ENCODE data around the gene RFX3.

RFX3 gene

DNA sequence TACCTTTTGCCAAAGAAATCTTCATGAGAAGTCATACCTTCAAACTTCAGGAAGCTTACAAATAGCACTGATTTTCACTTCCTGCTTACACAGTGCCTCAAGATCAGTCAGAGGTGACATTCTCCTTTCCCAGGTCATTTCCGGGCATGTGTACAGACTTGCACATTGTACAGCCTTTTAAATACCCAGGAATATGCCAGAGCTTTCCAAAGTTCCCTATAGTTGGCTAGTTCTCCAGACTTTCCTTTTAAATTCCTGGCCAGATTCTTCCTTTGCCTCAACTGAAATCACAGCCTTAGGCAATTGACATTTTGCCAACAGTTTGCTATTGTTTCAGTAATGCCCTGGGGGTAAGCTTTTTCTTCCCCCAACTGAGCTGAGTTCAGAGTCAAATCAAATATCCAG lies 47.2 kb downstream of the RFX3 start:
- DNase-seq (ENCODE audit: extremely low read depth in 1 of 2, low read depth in 1 of 2): no peak

DNA sequence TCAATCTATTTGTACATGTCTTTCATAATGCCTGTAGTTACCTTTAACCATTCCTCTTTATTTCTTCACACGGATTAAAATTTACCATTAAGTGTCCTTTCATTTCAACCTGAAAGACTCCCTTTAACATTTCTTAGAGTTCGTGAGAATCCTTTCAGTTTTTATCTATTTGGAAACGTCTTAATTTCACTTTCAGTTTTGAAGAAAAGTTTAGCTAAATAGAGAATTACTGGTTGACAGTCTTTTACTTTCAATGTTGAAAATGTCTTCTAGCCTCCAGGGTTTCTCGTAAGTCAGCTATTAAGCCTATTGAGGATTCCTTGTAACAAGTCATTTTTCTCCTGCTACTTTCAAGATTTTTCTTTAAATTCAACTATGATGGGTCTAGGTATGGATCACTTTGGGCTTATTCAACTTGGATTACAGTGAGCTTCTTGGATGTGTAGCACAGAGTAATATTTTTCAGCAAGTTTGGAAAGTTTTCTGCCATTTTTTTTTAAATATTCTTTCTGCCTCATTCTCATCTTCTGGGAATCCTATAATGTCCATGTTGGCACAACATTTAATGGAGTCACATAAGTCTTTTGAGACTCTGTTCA lies 48.5 kb downstream of the RFX3 start:
- DNase-seq (ENCODE audit: extremely low read depth in 1 of 2, low read depth in 1 of 2): no peak

DNA sequence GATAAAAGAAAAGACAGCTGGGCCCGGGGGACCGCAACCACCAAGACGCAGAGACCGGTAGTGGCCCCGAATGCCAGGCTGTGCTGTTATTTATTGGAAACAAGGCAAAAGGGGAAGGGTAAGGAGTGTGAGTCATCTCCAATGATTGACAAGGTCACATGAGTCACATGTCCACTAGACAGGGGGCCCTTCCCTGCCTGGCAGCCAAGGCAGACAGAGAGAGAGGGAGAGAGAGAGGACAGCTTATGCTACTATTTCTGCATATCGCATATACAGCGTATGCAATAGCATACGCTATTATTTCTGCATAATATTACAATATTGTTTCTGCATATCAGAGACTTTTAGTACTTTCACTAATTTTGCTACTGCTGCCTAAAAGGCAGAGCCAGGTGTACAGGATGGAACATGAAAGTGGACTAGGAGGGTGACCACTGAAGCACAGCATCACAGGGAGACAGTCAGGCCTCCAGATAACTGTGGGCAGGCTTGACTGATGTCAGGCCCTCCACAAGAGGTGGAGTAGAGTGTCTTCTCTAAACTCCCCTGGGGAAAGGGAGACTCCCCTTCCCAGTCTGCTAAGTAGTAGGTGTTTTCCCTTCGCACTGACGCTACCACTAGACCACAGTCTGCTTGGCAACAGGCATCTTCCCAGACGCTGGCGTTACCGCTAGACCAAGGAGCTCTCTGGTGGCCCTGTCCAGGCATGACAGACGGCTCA lies 50.3 kb downstream of the RFX3 start:
- DNase-seq (ENCODE audit: extremely low read depth in 1 of 2, low read depth in 1 of 2): no peak

DNA sequence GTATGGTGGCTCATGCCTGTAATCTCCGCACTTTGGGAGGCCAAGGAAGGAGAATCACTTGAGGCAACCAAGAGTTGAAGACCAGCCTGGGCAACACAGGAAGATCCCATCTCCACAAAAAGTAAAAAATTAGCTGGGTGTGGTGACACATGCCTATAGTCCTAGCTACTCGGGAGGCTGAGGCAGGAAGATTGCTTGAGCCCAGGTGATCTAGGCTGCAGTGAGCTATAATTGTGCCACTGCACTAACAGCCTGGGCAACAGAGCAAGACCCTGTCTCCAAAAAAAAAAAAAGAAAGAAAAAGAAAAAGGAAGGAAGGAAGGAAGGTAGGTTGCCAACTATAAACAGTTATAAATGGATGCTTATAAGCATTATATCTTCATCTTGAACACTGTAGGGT lies 51.0 kb downstream of the RFX3 start:
- DNase-seq (ENCODE audit: extremely low read depth in 1 of 2, low read depth in 1 of 2): no peak

DNA sequence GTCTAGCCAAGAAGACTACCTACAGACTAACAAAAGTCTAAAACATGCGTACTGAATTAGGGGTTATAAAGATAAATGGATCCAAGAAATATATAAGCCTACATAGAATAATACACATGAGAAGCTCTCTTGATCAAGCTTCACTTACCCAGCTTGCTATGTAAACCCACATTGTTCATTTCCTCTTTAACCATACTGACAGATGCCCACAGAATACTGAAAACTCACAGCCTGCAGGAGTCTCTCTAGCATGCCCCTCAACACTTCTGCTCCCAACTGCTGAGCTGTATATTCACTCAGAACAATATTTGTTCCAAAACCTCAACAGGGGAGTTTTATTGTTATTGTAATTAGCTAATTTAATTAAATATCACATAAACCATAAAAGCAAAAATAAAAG lies 52.4 kb downstream of the RFX3 start:
- no peak for DNase-seq (ENCODE audit: extremely low read depth in 1 of 2, low read depth in 1 of 2)

DNA sequence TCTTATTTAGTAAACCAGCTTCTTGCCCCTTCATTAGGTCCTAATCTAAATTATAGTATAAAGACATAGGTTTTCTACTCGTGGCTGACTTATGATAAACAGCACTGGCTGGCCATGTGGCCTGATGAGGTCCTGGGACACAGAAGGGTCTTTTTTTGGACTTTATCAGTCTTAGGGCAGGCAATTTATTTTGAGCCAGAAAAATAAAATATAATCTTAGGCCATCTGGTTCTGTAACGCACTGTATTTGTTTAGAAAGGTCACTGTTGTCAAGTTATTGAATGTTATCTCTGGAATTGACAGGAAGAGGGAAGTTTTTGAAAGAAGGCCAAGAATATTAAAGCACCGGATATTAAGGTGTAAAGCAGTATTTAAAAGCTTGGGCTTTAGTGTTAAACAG lies 53.9 kb downstream of the RFX3 start:
- no peak for DNase-seq (ENCODE audit: extremely low read depth in 1 of 2, low read depth in 1 of 2)

DNA sequence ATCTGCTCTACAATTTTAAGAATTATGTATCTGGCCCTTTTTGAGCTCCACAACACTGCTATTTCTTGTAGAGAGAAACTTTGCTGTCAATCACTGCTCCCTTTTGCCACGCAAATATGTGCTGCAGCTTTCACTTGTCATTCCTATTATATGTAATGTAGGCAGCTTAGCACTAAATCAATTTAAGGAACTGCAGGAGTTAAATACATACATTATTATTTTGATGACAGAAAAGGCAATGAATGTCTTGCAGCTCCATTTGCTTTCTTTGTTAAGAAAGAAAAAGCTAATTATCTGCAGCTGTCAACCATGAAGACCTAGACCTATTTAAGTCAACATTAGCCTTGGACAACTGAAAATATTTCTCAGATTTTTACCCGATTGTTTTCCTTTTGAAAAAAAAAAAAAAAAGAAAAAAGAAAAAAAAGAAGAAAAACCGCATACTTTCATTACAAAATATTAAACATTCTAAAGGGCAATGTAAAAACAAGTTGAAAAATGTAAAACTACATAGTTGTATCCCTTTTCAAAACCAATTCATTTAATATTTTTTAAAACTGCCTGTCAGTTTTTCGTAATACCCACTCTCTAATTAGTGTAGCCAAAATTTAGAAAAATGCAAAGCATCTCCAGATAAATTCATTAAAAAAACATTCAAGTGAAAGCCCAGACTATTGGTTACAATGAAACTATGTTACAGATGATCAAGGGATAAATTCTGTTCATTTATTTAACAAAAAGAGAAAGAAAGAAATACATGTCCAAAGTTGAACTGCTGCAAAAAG lies 57.2 kb downstream of the RFX3 start:
- DNase-seq (ENCODE audit: extremely low read depth in 1 of 2, low read depth in 1 of 2): no peak

DNA sequence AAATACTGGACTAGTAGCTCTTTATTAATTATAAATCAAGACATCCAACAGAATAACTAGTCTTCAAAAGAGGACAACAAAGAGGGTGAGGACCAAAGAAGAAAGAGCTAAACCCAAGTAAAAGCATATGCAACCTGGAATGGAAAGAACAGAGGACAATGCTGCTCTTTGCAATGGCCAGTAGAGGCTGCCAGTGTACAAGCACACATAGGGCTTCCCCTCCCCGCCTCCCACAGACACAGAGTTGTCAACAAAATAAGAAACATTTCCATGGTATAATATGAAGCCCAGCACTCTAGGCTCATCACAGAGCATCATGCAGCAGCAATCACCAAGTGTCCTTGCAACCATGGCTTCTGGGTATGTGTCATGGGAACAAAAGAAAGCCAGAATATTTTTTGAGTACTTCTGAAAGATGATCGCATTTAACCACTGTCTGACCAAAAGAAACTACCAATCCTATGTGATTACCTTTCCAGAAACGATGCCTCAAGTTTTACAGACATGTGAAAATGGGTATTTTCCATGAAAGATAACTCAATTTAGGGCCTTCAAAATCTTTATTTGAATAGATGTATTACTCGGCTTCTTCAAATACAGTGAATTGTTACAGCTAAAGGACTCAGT lies 58.1 kb downstream of the RFX3 start:
- DNase-seq (ENCODE audit: extremely low read depth in 1 of 2, low read depth in 1 of 2): peak; percentile 16 to 22

DNA sequence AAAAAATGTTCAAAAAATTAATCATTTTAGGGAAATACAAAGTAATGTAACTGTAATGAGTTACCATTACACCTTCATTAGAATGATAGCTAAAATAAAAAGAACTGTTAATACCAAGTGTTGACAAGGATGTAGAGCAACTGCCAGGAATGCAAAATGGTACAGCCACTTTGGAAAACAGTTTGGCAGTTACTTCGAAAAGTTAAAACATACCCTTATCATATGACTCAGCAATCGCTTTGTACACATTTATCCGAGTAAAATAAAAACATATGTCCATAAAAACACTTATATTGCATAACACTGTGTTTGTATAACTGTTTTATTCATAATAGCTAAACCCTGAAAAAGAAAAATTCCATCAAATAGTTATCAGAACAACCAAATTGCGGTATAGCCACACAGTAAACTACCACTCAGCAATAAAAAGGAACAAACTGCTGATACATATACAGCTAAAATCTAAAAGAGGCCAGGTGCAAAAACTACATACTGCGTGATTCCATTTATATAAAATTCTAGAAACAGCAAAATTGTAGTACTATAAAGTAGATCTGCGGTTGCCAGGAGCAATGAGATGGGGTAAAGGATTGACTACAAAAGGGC lies 61.7 kb downstream of the RFX3 start:
- no peak for DNase-seq (ENCODE audit: extremely low read depth in 1 of 2, low read depth in 1 of 2)

DNA sequence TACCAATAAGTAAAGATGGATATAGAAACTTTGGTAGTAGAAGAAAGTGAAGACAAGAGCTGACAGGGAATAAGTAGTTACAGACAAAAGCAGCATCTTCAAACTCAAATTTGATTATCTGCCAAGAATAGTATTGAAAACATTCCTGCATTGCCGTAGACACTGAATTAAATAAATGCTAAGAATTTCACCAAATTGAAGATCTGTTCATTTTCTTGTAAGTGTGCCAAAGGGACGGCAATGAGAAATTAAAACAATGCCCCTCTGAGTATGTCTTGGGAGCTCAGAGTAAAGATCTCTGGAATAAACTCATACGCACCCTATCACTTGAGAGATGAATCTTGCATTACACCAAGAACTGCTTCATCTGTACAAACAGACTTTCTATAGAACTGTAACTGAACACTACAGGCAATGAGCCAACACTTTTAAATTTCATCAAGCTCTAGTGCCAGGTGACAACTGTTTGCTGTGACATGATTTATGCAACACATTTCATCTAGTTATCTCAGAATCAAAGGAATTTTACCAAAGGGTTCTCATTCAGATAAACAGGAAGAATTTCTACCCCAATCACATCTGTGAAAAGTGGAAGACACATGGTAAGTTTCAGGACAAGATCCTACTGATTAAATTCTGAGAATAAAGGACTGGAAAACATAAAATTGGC lies 66.9 kb downstream of the RFX3 start:
- DNase-seq (ENCODE audit: extremely low read depth in 1 of 2, low read depth in 1 of 2): no peak

DNA sequence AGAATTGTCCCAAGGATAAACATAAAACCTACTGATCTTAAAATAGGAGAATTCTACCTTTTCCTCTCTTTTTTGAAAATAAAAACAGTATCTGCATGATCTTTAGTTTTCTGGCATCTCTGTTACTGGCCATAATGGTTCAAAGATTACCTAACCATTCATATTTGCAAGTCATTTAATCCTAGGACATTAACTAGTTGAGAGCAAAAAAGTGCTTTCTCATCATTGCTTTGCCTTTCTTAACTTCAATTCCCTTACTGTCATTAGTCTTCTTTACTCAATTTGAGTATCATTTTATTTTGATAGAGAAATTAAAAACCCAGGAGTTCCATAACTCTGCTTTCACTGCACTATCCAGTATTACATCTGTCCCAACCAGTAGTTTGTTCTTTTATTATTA lies 68.6 kb downstream of the RFX3 start:
- DNase-seq (ENCODE audit: extremely low read depth in 1 of 2, low read depth in 1 of 2): no peak

DNA sequence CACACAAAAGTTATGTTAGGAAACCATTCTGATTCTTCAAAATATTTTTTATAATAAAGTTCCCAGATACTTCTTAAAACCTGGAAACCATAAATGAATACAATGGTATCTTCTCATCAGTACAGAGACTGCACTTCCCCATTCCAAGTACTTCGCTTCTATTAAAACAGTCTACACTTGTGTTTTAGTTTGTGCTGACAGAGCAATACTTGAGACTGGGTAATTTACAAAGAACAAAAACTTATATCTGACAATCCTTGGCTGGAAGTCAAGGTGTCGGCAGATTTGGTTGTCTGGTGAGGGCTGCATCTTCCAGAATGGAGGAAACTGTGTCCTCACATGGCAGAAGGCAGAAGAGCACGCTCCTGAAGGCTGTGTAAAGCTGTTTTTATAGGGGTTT lies 70.1 kb downstream of the RFX3 start:
- no peak for DNase-seq (ENCODE audit: extremely low read depth in 1 of 2, low read depth in 1 of 2)

DNA sequence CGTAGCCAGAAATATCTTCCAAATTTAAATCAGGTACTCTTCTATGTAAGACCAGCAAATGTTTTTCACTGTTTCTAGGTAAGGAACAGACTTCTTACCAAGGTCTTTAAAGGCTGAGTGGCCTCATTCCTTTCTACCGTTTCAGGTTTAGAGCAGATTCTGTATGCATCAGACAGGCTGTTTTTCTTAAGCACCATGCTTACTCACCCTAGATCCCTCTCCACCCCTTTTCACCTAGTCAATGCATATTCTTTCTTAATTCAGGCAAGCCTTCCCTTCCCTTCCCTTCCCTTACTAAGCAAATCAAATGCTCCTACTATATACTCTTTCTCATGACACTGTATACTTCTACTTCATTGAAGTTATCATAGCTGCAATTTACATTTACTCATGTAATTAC lies 70.7 kb downstream of the RFX3 start:
- no peak for DNase-seq (ENCODE audit: extremely low read depth in 1 of 2, low read depth in 1 of 2)

DNA sequence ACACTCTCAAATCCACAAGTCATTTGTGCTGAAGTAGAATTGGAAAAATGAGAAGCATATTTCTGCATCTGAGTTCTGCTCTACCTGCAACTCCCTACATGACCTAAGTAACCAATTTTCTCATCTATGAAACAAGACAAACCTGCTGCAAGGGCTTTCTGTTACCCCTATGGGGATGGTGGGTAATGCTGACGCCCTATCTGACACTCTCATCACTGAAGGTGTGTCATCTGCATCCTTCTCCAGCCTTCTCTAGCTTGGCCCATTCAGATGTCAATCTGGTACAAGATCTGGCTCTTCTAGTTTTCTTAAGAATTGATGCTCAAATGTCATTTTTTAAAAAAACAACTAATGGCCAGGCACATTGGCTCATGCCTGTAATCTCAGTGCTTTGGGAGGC lies 73.8 kb downstream of the RFX3 start:
- no peak for DNase-seq (ENCODE audit: extremely low read depth in 1 of 2, low read depth in 1 of 2)

DNA sequence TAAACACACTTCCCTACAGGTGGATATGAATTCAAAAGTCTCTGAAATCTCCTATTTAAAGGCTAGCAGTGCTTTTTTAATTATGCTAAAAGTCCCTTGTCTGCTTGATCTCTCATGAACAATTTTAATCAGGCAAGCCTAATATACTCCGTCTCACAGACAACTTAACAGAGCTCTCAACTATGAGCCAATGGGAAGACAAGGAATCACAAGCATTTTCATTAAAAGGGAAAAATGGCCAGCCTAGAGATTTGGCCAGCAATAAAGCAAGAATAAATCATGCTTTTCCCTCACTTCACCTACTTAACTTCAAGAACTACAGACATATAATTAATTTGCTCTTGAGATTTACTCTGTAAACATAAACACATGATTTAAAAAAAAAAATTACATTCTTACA lies 78.0 kb downstream of the RFX3 start:
- no peak for DNase-seq (ENCODE audit: extremely low read depth in 1 of 2, low read depth in 1 of 2)

DNA sequence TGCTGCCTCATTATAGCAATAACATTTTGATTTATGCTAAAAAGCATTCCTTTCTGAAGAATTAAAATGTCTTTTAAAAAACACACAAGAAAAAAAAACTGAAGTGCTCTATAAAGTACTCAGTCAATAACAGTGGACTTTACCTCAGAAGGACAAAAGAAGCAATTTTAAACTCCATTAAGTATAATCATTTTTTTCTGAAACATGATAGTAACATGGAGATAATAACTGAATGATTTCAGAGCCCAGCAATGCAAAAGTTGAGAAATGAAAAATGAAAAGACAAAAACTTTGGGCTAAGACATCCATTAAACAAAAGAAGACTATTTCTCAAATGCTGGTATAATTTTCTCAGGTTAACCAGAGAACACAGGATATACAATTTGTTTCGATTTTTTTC lies 78.7 kb downstream of the RFX3 start:
- no peak for DNase-seq (ENCODE audit: extremely low read depth in 1 of 2, low read depth in 1 of 2)

DNA sequence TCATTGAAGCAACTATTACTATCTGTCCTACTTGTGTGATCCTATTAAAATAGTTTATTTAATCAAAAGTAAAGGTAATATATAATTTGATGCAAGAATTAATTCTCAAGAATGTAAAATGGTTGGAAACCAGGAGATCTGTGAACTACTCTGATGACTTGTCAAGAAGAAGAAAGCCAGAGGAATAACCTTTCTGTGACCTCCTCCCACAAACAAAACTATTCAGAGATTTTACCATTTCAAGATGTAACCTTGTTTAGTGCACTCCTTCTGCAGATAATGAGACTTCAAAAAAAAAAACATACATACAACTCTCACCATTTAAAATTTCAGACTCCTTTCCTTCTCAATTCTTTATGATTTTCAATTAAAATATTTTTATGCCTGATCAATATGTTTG lies 79.5 kb downstream of the RFX3 start:
- DNase-seq (ENCODE audit: extremely low read depth in 1 of 2, low read depth in 1 of 2): no peak

DNA sequence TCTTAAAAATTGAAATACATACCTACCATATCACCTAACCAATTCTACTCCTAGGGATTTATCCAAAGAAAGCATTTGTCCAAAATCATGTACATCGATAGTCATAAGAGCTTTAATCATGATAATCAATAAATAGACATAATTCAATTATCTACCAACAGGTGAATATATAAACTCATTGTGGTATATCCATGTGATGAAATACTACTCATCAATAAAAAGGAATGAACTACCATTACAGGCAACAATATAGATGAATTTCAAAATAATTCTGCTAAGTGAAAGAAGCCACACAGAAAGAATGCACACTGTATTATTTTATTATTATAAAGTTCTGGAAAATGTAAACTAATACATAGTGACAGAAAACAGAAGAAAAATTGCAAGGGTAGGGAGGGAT lies 81.8 kb downstream of the RFX3 start:
- no peak for DNase-seq (ENCODE audit: extremely low read depth in 1 of 2, low read depth in 1 of 2)

DNA sequence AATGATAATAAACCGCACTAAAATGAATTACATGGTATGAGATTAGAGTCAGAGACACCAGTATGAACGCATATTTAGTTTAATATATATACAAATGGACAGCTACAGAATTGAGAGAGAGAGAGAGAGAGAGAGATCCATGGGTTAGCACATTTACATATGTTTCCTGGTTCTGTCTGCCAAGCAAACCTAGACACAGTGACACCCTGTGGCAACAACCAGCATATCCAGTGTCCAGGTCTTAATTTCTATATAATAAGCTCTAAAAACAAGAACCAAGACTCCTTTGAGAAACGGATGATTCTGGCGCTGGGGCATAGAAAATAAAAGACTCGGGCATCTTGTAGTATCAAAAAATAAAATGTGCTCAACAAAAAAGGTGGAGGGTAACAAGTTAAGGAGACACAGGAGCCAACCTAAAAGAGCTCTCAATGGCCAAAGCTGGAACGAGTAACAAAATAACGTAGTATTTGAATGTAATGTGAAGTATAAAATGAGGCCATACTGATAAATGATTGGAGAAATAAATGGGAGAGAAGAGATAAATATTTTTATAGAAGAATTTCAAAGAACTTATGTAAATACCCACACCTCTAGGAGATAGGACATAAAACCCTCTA lies 84.5 kb downstream of the RFX3 start:
- peak in 1 of 2 donors; percentile 3 for DNase-seq (ENCODE audit: extremely low read depth in 1 of 2, low read depth in 1 of 2)

DNA sequence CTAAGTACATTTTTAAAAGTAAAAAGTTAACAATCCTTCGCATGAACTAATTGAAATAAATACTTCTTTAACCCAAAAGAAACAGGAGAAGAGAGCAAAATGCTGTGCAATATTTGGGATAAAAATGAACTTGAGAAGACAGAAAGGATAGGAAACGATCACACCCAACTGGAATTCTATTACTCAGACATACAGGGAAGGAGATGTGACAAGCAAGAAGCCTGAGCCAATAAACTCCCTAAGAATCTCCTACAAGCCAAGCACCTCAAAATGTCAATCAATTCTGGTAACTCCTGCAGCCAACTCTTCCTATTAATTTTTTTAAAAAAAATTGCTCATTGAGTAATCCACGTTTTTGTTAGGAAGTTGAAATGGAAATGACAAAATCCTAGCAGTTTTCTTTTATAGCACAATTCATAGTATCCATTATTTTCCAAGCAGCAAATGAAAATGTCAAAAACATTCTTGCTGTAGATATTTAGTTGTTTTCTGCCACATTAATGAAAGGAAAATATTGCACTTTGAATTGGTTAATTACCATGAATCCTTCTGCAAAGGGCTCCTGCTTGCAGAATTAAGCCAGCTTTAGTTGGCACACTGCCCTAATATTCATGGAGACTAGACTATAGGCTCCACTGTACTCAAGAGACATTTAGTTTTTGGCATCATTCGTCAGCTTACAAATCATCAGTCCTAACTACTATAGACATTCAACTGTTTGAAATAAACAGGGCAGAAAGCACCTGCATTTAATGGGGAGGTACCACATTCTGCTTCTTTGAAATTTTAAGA lies 89.0 kb downstream of the RFX3 start:
- DNase-seq (ENCODE audit: extremely low read depth in 1 of 2, low read depth in 1 of 2): no peak

Measured in activated CD8-positive, alpha-beta memory T cell treated with anti-CD3 and anti-CD28 coated beads for 1 hour (primary cell).